Transverse colon (tissue), 4 donors: Measurements from ENCODE around the gene RIMOC1. TPM values are rescaled to one million over a fixed set of nuclear protein-coding genes. Genes with fewer than 3 reads are reported as not detected.

ENCODE experiments used
- DNase-seq: peaks from one replicate; pipeline ENCODE4 v3.0.0-alpha.2; 2019
- H3K27ac ChIP-seq, 4 donors: fragments of 200-600 bp; sonication (generic); 2 replicates each; pipeline ENCODE4 v1.5.1; 2016 to 2018; ENCODE audit warnings: inconsistent platforms in 4 of 4
- H3K27me3 ChIP-seq: fragments of 200-600 bp; sonication (generic); 2 replicates; pipeline ENCODE4 v1.5.1; 2017; ENCODE audit warnings: inconsistent platforms
- H3K36me3 ChIP-seq, 4 donors: fragments of 200-600 bp; sonication (generic); 2 replicates each; pipeline ENCODE4 v1.5.1; 2017 to 2019; ENCODE audit warnings: inconsistent platforms in 4 of 4
- H3K4me1 ChIP-seq, 4 donors: fragments of 200-600 bp; sonication (generic); 2 replicates each; pipeline ENCODE4 v1.5.1; 2017 to 2020; ENCODE audit warnings: inconsistent platforms in 4 of 4
- H3K4me3 ChIP-seq, 4 donors: fragments of 200-600 bp; sonication (generic); 1 replicate in 1 of 4; 2 replicates in 3 of 4; pipeline versions ENCODE4 v1.5.1 to v1.6.1; 2017 to 2019; ENCODE audit warnings: inconsistent platforms in 4 of 4
- H3K9me3 ChIP-seq, 2 donors: fragments of 200-600 bp; sonication (generic); 2 replicates each; pipeline ENCODE4 v1.5.1; 2017 to 2019; ENCODE audit warnings: inconsistent platforms in 2 of 2
- EP300 ChIP-seq: sonication (generic); formaldehyde crosslinking; IDR thresholded peaks from one replicate; pipeline ENCODE4 v1.6.1; 2017; ENCODE audit warnings: antibody characterized with exemption, low read depth
- POLR2A ChIP-seq: fragments of 450-650 bp; IDR thresholded peaks from one replicate; pipeline ENCODE4 v1.6.1; 2016; ENCODE audit warnings: antibody characterized with exemption, mild to moderate bottlenecking, moderate library complexity
- POLR2AphosphoS5 ChIP-seq, 3 donors: sonication (generic); formaldehyde crosslinking; IDR thresholded peaks; one replicate each; pipeline ENCODE4 v1.6.1; 2016; ENCODE audit warnings: antibody characterized with exemption in 3 of 3
- WGBS, 2 donors: methylation state at CpG; one replicate each; pipeline ENCODE4 v1.1.5; 2018; ENCODE audit warnings: low coverage in 1 of 2; 5-methylcytosine and 5-hydroxymethylcytosine counted together
- in situ Hi-C, 4 donors: fragments of 200-750 bp; cut with MboI; loops; one replicate each; pipeline versions ENCODE4 v1.15.0 to v1.15.1; 2017; ENCODE audit warnings: low sequenced_read_pairs in 3 of 4, low pct_ligation_motif_present in 1 of 4, low pct_unique_long_range_greater_than_20kb in 1 of 4
- intact Hi-C: fragments of 100-400 bp; cut with DNase I; formaldehyde crosslinking; loops from one replicate; pipeline ENCODE4 v1.15.1; 2023; ENCODE audit warnings: low total_unique reads
- total RNA-seq, 4 donors: library from RNA; depleted of rRNA; stranded (reverse); fragments of >200 nt; gene quantifications; one replicate each; pipeline ENCODE4 v1.1.0, GENCODE V29; 2016
- TF ChIP-seq, protein P1 (sequence below), 5 experiments: fragments of 200-600 bp in 3 of 5; fragments of 450-650 bp in 2 of 5; sonication (generic) in 3 of 5; IDR thresholded peaks; 1 replicate in 2 of 5; 2 replicates in 3 of 5; pipeline ENCODE4 v1.5.1; 2016 to 2017; ENCODE audit warnings: antibody characterized with exemption in 5 of 5, inconsistent platforms in 3 of 5, mild to moderate bottlenecking in 2 of 5, moderate library complexity in 1 of 5

Gene RIMOC1
- total RNA-seq, 4 donors from 2014 or later = 10.9 to 19.8 (median 15.6) TPM

DNA sequence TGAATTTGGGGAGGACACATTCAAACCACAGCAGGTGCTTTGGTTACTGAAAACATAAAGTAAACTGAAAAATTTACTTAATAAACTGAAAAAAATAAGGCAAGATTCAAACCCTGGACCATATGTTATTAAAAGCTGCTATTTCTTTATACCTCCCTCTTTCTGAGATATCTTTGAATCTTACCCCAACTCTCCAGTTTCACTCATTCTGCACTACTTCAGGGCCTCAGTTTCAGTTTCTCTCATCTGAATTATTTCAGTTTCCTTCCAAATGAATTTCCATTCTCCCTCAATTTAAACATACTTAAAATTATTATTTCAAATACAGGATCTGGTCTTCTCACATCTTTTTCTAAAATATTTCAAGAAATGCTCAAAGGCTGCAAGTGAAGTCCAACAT is 29.0 kb upstream of the RIMOC1 start:
- Histone ChIP-seq H3K4me1 (peaks cover 4 to 10% (median 7%) of the 10 kb centered on the region in 4 donors), H3K27ac (no peak overlapping the region), H3K9me3 (no peaks in the 10 kb centered on the region), H3K4me3 (no peak overlapping the region), H3K36me3 (no peaks in the 10 kb centered on the region), H3K27me3 (no peaks in the 10 kb centered on the region)
- intact Hi-C loops = no loop called here
- no peak for DNase-seq
- TF ChIP-seq POLR2A (no peak), EP300 (no peak), POLR2AphosphoS5 (IDR thresholded peaks at IDR 0.05) (no peak)
- TF ChIP-seq, protein P1, sequence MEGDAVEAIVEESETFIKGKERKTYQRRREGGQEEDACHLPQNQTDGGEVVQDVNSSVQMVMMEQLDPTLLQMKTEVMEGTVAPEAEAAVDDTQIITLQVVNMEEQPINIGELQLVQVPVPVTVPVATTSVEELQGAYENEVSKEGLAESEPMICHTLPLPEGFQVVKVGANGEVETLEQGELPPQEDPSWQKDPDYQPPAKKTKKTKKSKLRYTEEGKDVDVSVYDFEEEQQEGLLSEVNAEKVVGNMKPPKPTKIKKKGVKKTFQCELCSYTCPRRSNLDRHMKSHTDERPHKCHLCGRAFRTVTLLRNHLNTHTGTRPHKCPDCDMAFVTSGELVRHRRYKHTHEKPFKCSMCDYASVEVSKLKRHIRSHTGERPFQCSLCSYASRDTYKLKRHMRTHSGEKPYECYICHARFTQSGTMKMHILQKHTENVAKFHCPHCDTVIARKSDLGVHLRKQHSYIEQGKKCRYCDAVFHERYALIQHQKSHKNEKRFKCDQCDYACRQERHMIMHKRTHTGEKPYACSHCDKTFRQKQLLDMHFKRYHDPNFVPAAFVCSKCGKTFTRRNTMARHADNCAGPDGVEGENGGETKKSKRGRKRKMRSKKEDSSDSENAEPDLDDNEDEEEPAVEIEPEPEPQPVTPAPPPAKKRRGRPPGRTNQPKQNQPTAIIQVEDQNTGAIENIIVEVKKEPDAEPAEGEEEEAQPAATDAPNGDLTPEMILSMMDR (IDR thresholded peaks at IDR 0.05) = no peak
- in situ Hi-C loops = loop anchor here in 1 of 4 donors (25.0 kb wide), 1 partner anchor 712 kb away; no protein-coding TSS in a partner anchor

DNA sequence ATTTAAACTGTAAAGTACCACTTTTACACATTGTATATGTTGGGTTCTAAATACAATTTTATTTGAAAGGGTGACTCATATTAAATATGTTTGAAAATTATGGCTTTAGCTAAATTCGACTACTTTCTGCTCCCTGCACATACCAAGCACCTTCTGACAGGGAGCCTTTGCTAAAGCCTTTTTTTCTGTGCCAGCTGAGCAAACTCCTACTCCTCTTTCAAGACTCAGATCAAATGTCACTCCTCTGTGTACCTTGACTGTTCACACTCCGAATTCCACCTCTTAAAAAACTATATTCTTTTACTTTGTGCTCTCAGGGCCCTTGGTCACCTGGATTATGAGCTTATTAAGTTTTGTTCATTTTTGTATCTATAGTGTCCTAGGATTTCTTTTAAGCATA is 27.5 kb upstream of the RIMOC1 start:
- 85 to 100% methylated on average over 2 of the region's 2 CpGs for WGBS, 2 donors
- TF ChIP-seq, protein P1 (IDR thresholded peaks at IDR 0.05) = no peak
- TF ChIP-seq EP300 (no peak), POLR2A (no peak), POLR2AphosphoS5 (IDR thresholded peaks at IDR 0.05) (no peak)
- Histone ChIP-seq H3K4me1 (no peaks in the 10 kb centered on the region), H3K36me3 (no peaks in the 10 kb centered on the region), H3K4me3 (no peak overlapping the region), H3K27ac (no peak overlapping the region), H3K27me3 (no peaks in the 10 kb centered on the region), H3K9me3 (no peaks in the 10 kb centered on the region)
- in situ Hi-C loops = loop anchor here in 1 of 4 donors (25.0 kb wide), 1 partner anchor 711 kb away; no protein-coding TSS in a partner anchor
- DNase-seq = no peak
- intact Hi-C loops = no loop called here

DNA sequence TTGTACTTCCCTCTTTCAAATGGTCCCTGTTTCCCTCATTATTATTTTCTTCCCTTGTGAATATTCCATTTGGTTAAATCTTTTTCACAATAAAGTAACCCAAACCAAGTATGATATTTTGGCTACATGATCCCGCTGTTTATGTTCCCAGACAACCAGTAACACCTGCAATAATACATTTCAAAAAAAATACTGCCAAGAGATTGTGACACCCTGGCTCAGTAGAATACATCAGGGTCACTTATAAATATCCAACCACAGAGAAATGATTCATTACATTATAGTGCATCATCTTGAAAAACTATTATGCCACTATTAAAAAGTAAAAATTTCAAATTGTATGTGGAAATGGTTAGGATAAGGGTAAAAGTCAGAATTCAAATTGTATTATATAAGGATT is 26.7 kb upstream of the RIMOC1 start:
- TF ChIP-seq, protein P1 (IDR thresholded peaks at IDR 0.05) = no peak
- TF ChIP-seq EP300 (no peak), POLR2AphosphoS5 (IDR thresholded peaks at IDR 0.05) (no peak), POLR2A (no peak)
- no peaks in the 10 kb centered on the region for H3K9me3 ChIP-seq
- no peaks in the 10 kb centered on the region for H3K27me3 ChIP-seq
- no peak overlapping the region for H3K4me3 ChIP-seq
- no peak overlapping the region for H3K27ac ChIP-seq
- H3K4me1 ChIP-seq = no peaks in the 10 kb centered on the region
- no peak for DNase-seq
- intact Hi-C loops (no loop called here), in situ Hi-C loops (loop anchor here in 1 of 4 donors (25.0 kb wide), 1 partner anchor 710 kb away; no protein-coding TSS in a partner anchor)
- 100% methylated on average over 1 of the region's 1 CpG for WGBS, 2 donors
- H3K36me3 ChIP-seq = no peaks in the 10 kb centered on the region

DNA sequence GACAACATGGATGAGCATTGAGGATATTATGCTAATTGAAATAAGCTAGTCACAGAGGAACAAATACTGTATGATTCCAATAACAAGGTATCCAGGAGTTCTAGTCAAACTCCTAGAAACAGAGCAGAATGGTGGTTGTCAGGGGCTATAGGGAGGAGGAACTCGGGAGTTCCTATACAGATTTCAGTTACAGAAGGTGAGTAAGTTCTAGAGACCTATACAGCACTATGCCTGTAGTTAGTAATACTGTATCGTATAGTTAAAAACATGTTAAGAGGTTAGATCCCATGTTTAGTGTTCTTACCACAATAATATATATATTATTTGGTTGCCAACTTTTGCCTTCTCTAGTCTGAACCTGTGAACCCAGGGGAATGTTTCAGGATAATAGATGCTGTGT is 26.0 kb upstream of the RIMOC1 start:
- no peak for DNase-seq
- in situ Hi-C loops (loop anchor here in 1 of 4 donors (25.0 kb wide), 1 partner anchor 709 kb away; no protein-coding TSS in a partner anchor), intact Hi-C loops (no loop called here)
- Histone ChIP-seq H3K9me3 (no peaks in the 10 kb centered on the region), H3K4me3 (no peak overlapping the region), H3K27ac (no peak overlapping the region), H3K36me3 (no peaks in the 10 kb centered on the region), H3K27me3 (no peaks in the 10 kb centered on the region), H3K4me1 (no peaks in the 10 kb centered on the region)
- TF ChIP-seq POLR2A = no peak
- TF ChIP-seq, protein P1 (IDR thresholded peaks at IDR 0.05) = no peak
- TF ChIP-seq EP300 = no peak
- no peak for TF ChIP-seq POLR2AphosphoS5 (IDR thresholded peaks at IDR 0.05)
- WGBS, 2 donors = 67 to 69% methylated on average over 1 to 2 of the region's 2 CpGs
